Measurements from ENCODE around the gene MRPL41. TPM values are rescaled to one million over a fixed set of nuclear protein-coding genes. Genes with fewer than 3 reads are reported as not detected.
"Not testable (repeated sequence)": the region's sequence is repeated elsewhere in the genome, so short reads cannot be mapped to it uniquely, and the experiment has no call there.

Gene MRPL41
- total RNA-seq, 1 donor from 2014 or later: 44.6 TPM

DNA sequence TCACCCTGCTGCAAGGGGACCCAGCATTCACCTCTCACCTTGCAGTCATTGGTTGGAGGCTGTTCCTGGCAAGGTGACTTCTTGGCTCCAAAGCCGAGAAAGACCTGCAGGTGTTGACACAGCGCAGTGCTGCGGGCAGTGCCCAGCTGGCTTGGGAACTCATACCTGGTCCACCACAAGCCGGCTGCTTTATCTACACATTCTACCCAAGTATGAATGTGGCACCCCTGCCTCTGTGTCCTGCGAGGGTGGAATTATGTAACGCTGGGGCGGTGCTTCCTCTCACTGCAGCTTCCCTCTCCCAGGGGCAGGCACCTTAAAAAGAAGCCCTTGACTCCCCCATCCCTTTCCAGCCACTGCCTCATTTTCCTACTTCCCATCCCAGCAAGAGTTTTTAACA lies 41.1 kb downstream of the MRPL41 start:
- H3K4me1 ChIP-seq: peaks cover 30% of the 10 kb centered on the region
- H3K27ac ChIP-seq: peak overlapping the region; percentile 46
- peaks cover 6% of the 10 kb centered on the region for H3K36me3 ChIP-seq
- intact Hi-C loops (cut with DNase I): no loop called here
- peak; percentile 72 for DNase-seq
- H3K4me3 ChIP-seq: peak overlapping the region; percentile 2
- TF ChIP-seq, protein P1, sequence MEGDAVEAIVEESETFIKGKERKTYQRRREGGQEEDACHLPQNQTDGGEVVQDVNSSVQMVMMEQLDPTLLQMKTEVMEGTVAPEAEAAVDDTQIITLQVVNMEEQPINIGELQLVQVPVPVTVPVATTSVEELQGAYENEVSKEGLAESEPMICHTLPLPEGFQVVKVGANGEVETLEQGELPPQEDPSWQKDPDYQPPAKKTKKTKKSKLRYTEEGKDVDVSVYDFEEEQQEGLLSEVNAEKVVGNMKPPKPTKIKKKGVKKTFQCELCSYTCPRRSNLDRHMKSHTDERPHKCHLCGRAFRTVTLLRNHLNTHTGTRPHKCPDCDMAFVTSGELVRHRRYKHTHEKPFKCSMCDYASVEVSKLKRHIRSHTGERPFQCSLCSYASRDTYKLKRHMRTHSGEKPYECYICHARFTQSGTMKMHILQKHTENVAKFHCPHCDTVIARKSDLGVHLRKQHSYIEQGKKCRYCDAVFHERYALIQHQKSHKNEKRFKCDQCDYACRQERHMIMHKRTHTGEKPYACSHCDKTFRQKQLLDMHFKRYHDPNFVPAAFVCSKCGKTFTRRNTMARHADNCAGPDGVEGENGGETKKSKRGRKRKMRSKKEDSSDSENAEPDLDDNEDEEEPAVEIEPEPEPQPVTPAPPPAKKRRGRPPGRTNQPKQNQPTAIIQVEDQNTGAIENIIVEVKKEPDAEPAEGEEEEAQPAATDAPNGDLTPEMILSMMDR (IDR thresholded peaks at IDR 0.05): no peak
- ATAC-seq: peak; percentile 42 to 52
- no peaks in the 10 kb centered on the region for H3K27me3 ChIP-seq (ENCODE audit: low read depth)
- H3K9me3 ChIP-seq: no peaks in the 10 kb centered on the region

DNA sequence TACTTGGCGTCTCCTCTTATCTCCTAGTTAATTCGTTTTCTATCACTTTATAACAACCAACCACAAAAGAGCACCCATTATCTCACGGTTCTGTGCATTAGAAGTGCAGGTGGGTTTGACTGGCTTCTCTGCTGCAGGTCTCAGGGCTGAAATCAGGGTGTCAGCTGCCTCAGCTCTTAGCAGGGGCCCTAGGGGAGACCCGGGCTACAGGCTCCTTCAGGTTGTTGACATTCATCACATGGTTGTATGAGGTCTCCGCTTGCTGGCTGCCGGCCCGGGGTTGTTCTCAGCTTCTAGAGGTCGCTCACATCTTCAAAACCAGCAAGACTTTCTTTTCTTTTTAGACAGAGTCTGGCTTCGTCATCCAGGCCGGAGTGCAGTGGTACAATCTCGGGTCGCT lies 41.5 kb downstream of the MRPL41 start:
- peaks cover 2% of the 10 kb centered on the region for H3K36me3 ChIP-seq
- H3K4me3 ChIP-seq: peak overlapping the region; percentile 2
- intact Hi-C loops (cut with DNase I): no loop called here
- ATAC-seq (peak; percentile 48 to 63), DNase-seq (peak; percentile 86)
- peaks cover 30% of the 10 kb centered on the region for H3K4me1 ChIP-seq
- peak overlapping the region; percentile 46 for H3K27ac ChIP-seq
- TF ChIP-seq, protein P1 (IDR thresholded peaks at IDR 0.05): no peak
- no peaks in the 10 kb centered on the region for H3K9me3 ChIP-seq
- no peaks in the 10 kb centered on the region for H3K27me3 ChIP-seq (ENCODE audit: low read depth)

DNA sequence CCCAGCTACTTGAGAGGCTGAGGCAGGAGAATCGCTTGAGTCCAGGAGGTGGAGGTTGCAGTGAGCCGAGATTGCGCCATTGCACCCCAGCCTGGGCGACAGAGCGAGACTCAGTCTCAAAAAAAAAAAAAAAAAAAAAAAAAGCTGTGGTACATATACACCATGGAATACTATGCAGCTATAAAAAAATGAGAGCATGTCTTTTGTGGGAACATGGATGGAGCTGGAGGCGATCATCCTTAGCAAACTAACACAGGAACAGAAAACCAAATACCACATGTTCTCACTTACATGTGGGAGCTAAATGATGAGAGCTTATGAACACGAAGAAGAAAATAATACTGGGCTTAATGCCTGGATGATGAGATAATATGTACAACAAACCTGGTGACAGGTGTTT lies 44.9 kb downstream of the MRPL41 start:
- H3K9me3 ChIP-seq; H3K27me3 ChIP-seq (ENCODE audit: low read depth); DNase-seq; H3K27ac ChIP-seq; intact Hi-C loops (cut with DNase I); H3K36me3 ChIP-seq; ATAC-seq; H3K4me3 ChIP-seq: not testable (repeated sequence)
- H3K4me1 ChIP-seq: peaks cover 11% of the 10 kb centered on the region

DNA sequence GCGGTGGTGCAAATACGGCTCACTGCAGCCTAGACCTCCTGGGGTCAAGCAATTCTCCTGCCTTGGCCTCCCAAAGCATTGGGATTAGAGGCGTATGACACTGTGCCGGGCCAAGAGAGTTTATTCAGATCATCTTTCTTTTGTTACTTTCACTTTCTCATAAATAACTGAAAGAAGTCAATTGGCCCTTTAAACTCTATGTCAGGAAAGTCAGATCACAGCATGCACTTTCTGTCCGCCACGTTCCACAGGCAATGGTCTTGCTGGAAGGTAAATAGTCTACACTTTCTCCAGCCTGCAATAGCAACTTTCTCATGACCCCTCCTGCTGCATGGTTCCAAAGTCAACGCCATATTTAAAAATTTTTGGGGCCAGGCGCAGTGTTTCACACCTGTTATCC lies 47.3 kb downstream of the MRPL41 start:
- H3K27me3 ChIP-seq (ENCODE audit: low read depth): no peaks in the 10 kb centered on the region
- H3K4me3 ChIP-seq: no peak overlapping the region
- peaks cover 7% of the 10 kb centered on the region for H3K4me1 ChIP-seq
- ATAC-seq (no peak), DNase-seq (no peak)
- no peaks in the 10 kb centered on the region for H3K9me3 ChIP-seq
- intact Hi-C loops (cut with DNase I): no loop called here
- H3K36me3 ChIP-seq: no peaks in the 10 kb centered on the region
- TF ChIP-seq, protein P1 (IDR thresholded peaks at IDR 0.05): no peak
- no peak overlapping the region for H3K27ac ChIP-seq

Other genes with a start within 250 kb of the MRPL41 start
- gene NRARP, start 249.6 kb upstream of the MRPL41 start, total RNA-seq: 6.5 TPM
- gene EXD3, start 128.7 kb upstream of the MRPL41 start, total RNA-seq: 25.2 TPM
- 6.9 TPM for gene NOXA1, start 128.5 kb upstream of the MRPL41 start, total RNA-seq
- gene ENTPD8, start 110.5 kb upstream of the MRPL41 start, total RNA-seq: 0.15 TPM
- 20.7 TPM for gene NSMF, start 92.5 kb upstream of the MRPL41 start, total RNA-seq
- gene PNPLA7, start 1.5 kb upstream of the MRPL41 start, total RNA-seq: 12.2 TPM
- gene DPH7, start 27.0 kb downstream of the MRPL41 start, total RNA-seq: 28.4 TPM
- gene ZMYND19, start 38.6 kb downstream of the MRPL41 start, total RNA-seq: 15.2 TPM
- 71.0 TPM for gene ARRDC1, start 53.8 kb downstream of the MRPL41 start, total RNA-seq
- 73.5 TPM for gene EHMT1, start 67.1 kb downstream of the MRPL41 start, total RNA-seq

Measured in lower lobe of right lung (tissue), 2 donors.